Skeletal muscle satellite cell (primary cell): ENCODE measurements around the gene HS3ST4.

Source experiments
- H3K27me3 ChIP-seq: 2 replicates; pipeline ENCODE4 v1.7.0; 2013; ENCODE audit warnings: low read length; ENCODE audit not compliant: control insufficient read depth, insufficient read depth
- H3K36me3 ChIP-seq: 2 replicates; pipeline ENCODE4 v1.7.0; 2013; ENCODE audit warnings: mild to moderate bottlenecking, control low read depth, low read length; ENCODE audit not compliant: insufficient read depth
- H3K4me1 ChIP-seq: 2 replicates; pipeline ENCODE4 v1.7.0; 2013; ENCODE audit warnings: low read length; ENCODE audit not compliant: control insufficient read depth, insufficient read depth
- H3K4me2 ChIP-seq: 2 replicates; pipeline ENCODE4 v1.7.0; 2013; ENCODE audit warnings: mild to moderate bottlenecking, low read length
- H3K4me3 ChIP-seq: 2 replicates; pipeline ENCODE4 v1.7.0; 2013; ENCODE audit warnings: low read length
- H3K9ac ChIP-seq: 2 replicates; pipeline ENCODE4 v1.7.0; 2013; ENCODE audit warnings: mild to moderate bottlenecking, low read depth, low read length, moderate library complexity
- H3K9me3 ChIP-seq: replicated peaks from 2 replicates; pipeline ENCODE4 v1.7.0; 2013; ENCODE audit warnings: mild to moderate bottlenecking, control low read depth, low read length

Gene HS3ST4

DNA sequence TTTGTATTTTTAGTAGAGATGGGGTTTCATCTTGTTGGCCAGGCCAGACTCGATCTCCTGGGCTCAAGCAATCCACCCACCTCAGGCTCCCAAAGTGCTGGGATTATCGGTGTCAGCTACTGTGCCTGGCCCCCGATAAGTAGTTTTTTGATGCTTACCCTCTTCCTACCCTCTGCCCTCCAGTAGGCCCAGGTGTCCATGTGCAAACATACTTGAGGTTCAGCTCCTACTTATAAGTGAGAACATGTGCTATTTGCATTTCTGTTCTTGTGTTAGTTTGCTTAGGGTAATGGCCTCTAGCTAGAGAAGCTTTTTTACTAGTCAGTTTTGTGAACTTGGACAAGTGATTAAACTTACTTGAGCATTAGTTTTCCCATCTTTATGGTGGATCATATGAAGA, 136.8 kb downstream of the HS3ST4 start:
- Histone ChIP-seq H3K27me3 (no peaks in the 10 kb centered on the region), H3K36me3 (no peaks in the 10 kb centered on the region), H3K4me2 (no peak overlapping the region), H3K9ac (no peak overlapping the region), H3K4me3 (no peak overlapping the region), H3K9me3 (no peaks in the 10 kb centered on the region), H3K4me1 (no peaks in the 10 kb centered on the region)

DNA sequence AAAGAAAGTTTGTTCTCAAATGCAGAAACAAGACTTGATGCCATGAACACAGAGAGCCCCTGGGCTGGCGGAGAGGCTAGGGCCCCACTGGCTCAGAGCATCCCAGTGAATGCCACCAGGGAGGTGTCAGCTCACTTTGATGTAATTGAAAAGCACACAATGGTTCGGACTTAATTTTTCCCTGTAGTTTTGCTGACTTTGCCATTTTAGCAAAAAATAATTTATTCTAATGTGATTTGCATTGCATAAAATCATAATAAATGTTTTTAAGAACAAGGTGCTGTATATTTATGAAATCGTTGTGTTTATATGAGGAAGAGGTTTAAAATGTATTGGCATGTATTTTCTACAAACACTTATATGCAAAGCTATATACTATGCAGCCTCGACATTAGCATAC, 140.5 kb downstream of the HS3ST4 start:
- no peaks in the 10 kb centered on the region for H3K27me3 ChIP-seq
- no peaks in the 10 kb centered on the region for H3K4me1 ChIP-seq
- no peak overlapping the region for H3K4me2 ChIP-seq
- H3K9me3 ChIP-seq = no peaks in the 10 kb centered on the region
- no peak overlapping the region for H3K9ac ChIP-seq
- no peak overlapping the region for H3K4me3 ChIP-seq
- H3K36me3 ChIP-seq = no peaks in the 10 kb centered on the region

DNA sequence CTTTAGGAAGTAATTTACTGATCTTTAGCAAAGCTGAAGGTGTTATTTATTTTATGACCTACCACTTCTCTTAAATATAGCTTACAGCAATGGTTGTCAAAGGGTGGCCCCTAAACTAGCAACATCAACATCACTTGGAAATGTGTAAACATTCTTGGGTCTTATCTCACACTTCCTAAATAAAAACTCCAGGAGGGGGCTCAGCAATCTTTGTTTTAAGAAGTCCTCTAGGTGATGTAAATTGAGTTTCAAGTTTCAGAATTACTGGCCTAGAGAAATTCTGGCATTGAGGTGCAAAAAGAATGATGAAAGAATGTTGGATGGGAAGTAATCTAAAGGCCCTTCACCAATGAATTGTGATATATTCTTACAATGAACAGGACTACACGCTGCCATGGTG, 142.3 kb downstream of the HS3ST4 start:
- Histone ChIP-seq H3K4me3 (no peak overlapping the region), H3K4me1 (no peaks in the 10 kb centered on the region), H3K9me3 (no peaks in the 10 kb centered on the region), H3K36me3 (no peaks in the 10 kb centered on the region), H3K4me2 (no peak overlapping the region), H3K9ac (no peak overlapping the region), H3K27me3 (no peaks in the 10 kb centered on the region)

DNA sequence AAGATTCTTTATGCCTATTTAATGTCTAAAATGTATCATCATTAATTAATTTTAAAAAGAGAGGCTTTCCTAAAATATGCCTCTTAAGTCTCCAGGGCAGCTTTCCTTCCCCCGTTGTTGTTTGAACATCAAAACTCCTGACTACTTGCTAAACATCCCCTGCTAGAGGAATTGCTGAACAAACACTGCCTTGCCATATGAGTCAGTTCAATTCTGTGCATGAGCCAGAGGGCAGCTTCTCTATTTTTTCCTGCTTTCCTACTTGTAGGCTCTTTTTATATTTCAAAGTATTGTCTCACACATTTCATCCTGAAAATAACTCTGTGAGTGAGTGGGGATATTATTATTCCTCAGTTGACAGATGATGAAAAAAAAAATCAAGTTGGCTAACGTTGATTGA, 143.4 kb downstream of the HS3ST4 start:
- Histone ChIP-seq H3K9me3 (no peaks in the 10 kb centered on the region), H3K4me2 (no peak overlapping the region), H3K9ac (no peak overlapping the region), H3K4me3 (no peak overlapping the region), H3K36me3 (no peaks in the 10 kb centered on the region), H3K4me1 (no peaks in the 10 kb centered on the region), H3K27me3 (no peaks in the 10 kb centered on the region)

DNA sequence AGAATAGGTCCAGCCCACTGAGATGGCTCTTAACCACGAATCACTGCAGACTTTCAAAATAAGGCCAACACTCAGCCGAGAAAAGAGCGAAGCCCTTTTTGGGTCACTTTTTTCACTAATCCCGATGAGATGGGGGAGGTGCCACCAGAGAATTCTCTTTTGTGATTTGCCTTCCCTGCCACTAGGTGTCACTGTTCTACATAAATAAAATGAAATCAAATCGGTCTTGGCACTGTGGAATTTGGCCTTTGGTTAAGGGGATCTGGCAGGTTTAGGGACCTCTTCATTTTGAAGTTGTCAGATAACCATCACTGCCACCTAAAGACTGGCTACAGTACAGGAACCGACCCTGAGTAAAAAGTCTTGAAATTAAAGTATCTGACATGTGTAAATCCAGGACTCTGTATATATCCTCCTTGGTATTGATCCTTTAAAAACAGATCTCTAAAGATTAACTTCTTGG, 147.0 kb downstream of the HS3ST4 start:
- H3K4me1 ChIP-seq = no peaks in the 10 kb centered on the region
- H3K9ac ChIP-seq = no peak overlapping the region
- no peak overlapping the region for H3K4me3 ChIP-seq
- no peaks in the 10 kb centered on the region for H3K9me3 ChIP-seq
- no peaks in the 10 kb centered on the region for H3K36me3 ChIP-seq
- H3K4me2 ChIP-seq = no peak overlapping the region
- H3K27me3 ChIP-seq = no peaks in the 10 kb centered on the region

DNA sequence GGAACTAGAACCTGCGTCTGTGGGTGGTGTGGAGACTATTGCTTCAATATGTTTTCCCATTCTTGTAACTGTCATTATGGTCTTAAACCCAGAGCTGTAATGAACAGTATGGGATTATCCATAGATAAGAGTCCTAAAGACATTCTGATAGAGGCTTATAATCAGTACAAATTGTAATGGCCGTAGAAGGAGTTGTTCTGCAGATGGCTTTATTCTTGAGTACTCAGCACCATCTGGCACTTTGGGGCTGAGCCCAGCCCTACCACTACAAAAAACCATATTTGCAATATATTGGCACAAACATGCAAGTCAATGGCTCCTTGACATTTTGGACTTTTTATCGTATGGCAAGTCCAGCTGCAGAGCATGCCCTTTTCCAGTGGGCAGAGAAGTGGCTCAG, 150.0 kb downstream of the HS3ST4 start:
- no peaks in the 10 kb centered on the region for H3K9me3 ChIP-seq
- H3K9ac ChIP-seq = no peak overlapping the region
- no peak overlapping the region for H3K4me3 ChIP-seq
- no peaks in the 10 kb centered on the region for H3K36me3 ChIP-seq
- H3K4me2 ChIP-seq = no peak overlapping the region
- H3K27me3 ChIP-seq = no peaks in the 10 kb centered on the region
- H3K4me1 ChIP-seq = no peaks in the 10 kb centered on the region

DNA sequence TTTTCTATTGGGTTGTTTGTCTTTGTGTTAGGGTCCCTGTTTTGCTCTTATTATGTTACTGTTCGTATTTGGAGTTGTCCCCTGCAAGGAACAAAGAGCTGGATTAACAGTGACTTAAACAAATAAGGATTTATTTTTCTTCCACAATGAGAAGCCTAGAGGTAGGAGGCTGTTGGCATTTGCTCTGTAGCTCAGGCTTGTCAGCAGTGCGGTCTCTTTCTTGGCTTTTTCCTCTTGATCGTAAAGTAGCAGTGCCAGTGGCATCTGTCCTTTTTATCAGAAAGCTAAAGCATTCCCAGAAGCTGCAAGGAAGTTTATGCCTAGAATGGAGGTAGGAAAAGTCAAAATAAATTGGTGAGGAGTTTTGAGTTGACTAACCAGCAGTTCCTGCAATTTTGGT, 154.1 kb downstream of the HS3ST4 start:
- Histone ChIP-seq H3K9ac (no peak overlapping the region), H3K4me2 (no peak overlapping the region), H3K4me3 (no peak overlapping the region), H3K4me1 (no peaks in the 10 kb centered on the region), H3K36me3 (no peaks in the 10 kb centered on the region), H3K27me3 (no peaks in the 10 kb centered on the region), H3K9me3 (no peaks in the 10 kb centered on the region)

DNA sequence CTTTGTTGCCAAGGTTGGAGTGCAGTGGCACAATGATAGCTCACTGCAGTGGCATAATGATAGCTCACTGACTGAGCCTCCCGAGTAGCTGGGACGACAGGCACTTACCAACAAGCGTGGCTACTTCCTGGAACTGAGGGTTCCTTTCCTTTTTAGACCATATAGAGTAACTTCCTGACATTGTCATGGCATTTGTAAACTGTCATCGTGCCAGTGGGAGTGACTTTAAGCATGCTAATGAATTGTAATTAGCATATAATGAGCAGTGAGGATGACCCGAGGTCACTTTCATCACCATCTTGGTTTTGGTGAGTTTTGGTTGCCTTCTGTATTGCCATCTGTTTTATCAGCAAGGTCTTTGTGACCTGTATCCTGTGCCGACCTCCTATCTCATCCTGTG, 162.4 kb downstream of the HS3ST4 start:
- H3K9me3 ChIP-seq = peaks cover 5% of the 10 kb centered on the region
- H3K4me2 ChIP-seq = no peak overlapping the region
- H3K4me3 ChIP-seq = no peak overlapping the region
- H3K4me1 ChIP-seq = no peaks in the 10 kb centered on the region
- H3K27me3 ChIP-seq = no peaks in the 10 kb centered on the region
- no peak overlapping the region for H3K9ac ChIP-seq
- no peaks in the 10 kb centered on the region for H3K36me3 ChIP-seq

DNA sequence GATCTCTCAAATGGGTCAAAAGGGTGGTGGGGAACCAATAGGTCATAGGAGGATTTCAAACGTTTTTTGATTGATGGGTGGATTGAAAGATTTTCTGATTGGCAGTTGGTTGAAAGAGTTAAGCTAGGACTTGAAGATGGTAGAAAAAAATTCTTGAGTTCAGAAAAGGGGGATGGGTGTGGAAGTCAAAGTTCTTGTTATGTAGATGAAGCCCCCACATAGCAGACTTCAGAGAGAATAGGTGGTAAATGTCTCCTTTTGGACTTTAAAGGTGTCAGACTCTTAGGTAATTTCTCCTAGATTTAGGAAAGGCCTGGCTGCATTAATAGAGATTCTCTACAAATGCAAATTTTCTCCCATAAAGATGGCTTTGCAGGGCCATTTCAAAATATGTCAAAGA, 163.3 kb downstream of the HS3ST4 start:
- Histone ChIP-seq H3K9me3 (peaks cover 5% of the 10 kb centered on the region), H3K9ac (no peak overlapping the region), H3K4me2 (no peak overlapping the region)

DNA sequence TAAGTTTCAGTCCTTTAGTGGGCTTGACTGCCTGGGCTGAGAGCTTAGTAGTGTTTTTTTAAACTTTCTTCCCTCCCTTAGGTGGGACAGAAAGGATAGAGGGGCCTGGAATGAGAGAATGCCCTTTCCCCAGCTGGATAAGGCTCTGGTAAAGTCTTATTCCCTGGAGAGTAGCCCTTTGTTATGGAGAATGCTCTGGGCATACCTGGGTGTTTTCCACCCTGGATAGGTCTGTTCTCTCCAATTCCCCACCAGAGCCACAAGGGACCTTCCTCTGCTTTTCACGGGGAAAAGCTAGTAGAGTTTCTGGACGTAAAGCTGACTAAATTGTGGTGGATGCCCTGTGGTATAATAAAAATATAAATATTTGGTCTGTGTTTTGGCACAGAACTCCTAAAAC, 164.1 kb downstream of the HS3ST4 start:
- Histone ChIP-seq H3K36me3 (no peaks in the 10 kb centered on the region), H3K9ac (no peak overlapping the region), H3K4me3 (no peak overlapping the region), H3K4me1 (no peaks in the 10 kb centered on the region), H3K4me2 (no peak overlapping the region), H3K9me3 (peaks cover 5% of the 10 kb centered on the region), H3K27me3 (no peaks in the 10 kb centered on the region)

More for the DNA sequence above, 163.3 kb downstream of the HS3ST4 start:
- H3K27me3 ChIP-seq = no peaks in the 10 kb centered on the region
- no peaks in the 10 kb centered on the region for H3K4me1 ChIP-seq
- no peak overlapping the region for H3K4me3 ChIP-seq
- H3K36me3 ChIP-seq = no peaks in the 10 kb centered on the region

DNA sequence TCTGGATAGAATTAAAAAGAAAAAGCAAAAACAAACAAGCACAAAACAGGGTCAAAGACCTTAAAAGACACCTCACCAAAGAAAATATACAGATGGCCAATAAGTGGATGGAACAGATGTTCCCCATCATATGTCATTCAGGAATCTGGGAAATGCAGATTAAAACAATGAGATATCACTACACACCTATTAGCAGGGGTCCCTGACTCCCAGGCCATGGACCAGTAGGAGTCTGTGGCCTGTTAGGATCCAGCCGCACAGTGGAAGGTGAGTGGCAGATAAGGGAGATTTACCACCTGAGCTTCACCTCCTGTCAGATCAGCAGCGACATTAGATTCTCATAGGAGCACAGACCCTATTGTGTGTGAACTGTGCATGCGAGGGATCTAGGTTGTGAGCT, 167.9 kb downstream of the HS3ST4 start:
- no peaks in the 10 kb centered on the region for H3K36me3 ChIP-seq
- no peaks in the 10 kb centered on the region for H3K9me3 ChIP-seq
- no peak overlapping the region for H3K9ac ChIP-seq
- H3K4me1 ChIP-seq = no peaks in the 10 kb centered on the region
- H3K4me3 ChIP-seq = no peak overlapping the region
- H3K27me3 ChIP-seq = no peaks in the 10 kb centered on the region
- H3K4me2 ChIP-seq = no peak overlapping the region

DNA sequence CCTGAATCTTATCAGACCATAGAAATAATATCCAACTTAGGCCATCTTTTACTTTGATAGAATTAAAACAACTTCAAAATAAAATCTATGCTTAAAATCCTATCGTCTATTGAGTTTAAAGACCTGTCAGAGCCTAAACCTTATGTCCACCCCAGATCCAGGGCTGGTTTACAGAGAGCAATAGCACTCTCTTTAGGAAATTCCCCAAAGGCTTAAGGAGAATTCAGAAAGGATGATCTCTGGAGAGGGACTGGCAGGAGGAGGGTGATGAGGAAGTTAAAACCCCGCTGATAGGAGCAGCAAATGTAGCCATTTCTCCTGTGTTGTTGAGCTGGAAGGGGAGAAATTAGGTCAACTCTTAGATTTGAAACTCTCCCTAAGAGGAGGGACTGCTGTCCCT, 175.3 kb downstream of the HS3ST4 start:
- H3K4me3 ChIP-seq = no peak overlapping the region
- no peaks in the 10 kb centered on the region for H3K36me3 ChIP-seq
- peaks cover 3% of the 10 kb centered on the region for H3K9me3 ChIP-seq
- H3K4me1 ChIP-seq = no peaks in the 10 kb centered on the region
- H3K4me2 ChIP-seq = no peak overlapping the region
- no peaks in the 10 kb centered on the region for H3K27me3 ChIP-seq
- no peak overlapping the region for H3K9ac ChIP-seq
